Measurements from ENCODE around the gene MOB3A.

The MOB3A gene

GRCh38 chr19:2077833-2078619, 18.1 kb downstream of the MOB3A start:
- Histone ChIP-seq H3K9me3 (ENCODE audit: severe bottlenecking) (no peaks in the 10 kb centered on the region), H3K4me3 (ENCODE audit: low read depth, low read length) (no peak overlapping the region), H3K36me3 (peaks cover 28% of the 10 kb centered on the region), H3K27ac (no peak overlapping the region), H3K27me3 (ENCODE audit: insufficient read depth, low read depth, severe bottlenecking) (no peaks in the 10 kb centered on the region)
- no peak for DNase-seq
- no peak for TF ChIP-seq CTCF (IDR thresholded peaks at IDR 0.05; ENCODE audit: low read depth, low read length)

- H3K36me3 ChIP-seq, result peaks cover 33% of the 10 kb centered on the region
- no peak overlapping the region for H3K4me3 ChIP-seq (ENCODE audit: low read depth, low read length)
- no peak for DNase-seq
- no peak overlapping the region for H3K27ac ChIP-seq
- H3K27me3 ChIP-seq (ENCODE audit: insufficient read depth, low read depth, severe bottlenecking), result no peaks in the 10 kb centered on the region
- TF ChIP-seq CTCF (IDR thresholded peaks at IDR 0.05; ENCODE audit: low read depth, low read length), result no peak
- H3K9me3 ChIP-seq (ENCODE audit: severe bottlenecking), result no peaks in the 10 kb centered on the region
Measured at GRCh38 chr19:2077398-2077797, 18.7 kb downstream of the MOB3A start.

GRCh38 chr19:2076526-2076944, 19.6 kb downstream of the MOB3A start:
- H3K9me3 ChIP-seq (ENCODE audit: severe bottlenecking), result no peaks in the 10 kb centered on the region
- H3K36me3 ChIP-seq, result peaks cover 41% of the 10 kb centered on the region
- no peak for TF ChIP-seq CTCF (IDR thresholded peaks at IDR 0.05; ENCODE audit: low read depth, low read length)
- no peaks in the 10 kb centered on the region for H3K27me3 ChIP-seq (ENCODE audit: insufficient read depth, low read depth, severe bottlenecking)
- no peak overlapping the region for H3K27ac ChIP-seq
- H3K4me3 ChIP-seq (ENCODE audit: low read depth, low read length), result no peak overlapping the region
- DNase-seq, result no peak

- no peak for DNase-seq
- Histone ChIP-seq H3K4me3 (ENCODE audit: low read depth, low read length) (no peak overlapping the region), H3K9me3 (ENCODE audit: severe bottlenecking) (no peaks in the 10 kb centered on the region), H3K27ac (no peak overlapping the region), H3K36me3 (peaks cover 42% of the 10 kb centered on the region), H3K27me3 (ENCODE audit: insufficient read depth, low read depth, severe bottlenecking) (no peaks in the 10 kb centered on the region)
- TF ChIP-seq CTCF (IDR thresholded peaks at IDR 0.05; ENCODE audit: low read depth, low read length), result no peak
Measured at GRCh38 chr19:2072757-2073551, 23.2 kb downstream of the MOB3A start.

GRCh38 chr19:2070986-2071673, 25.0 kb downstream of the MOB3A start:
- TF ChIP-seq CTCF (IDR thresholded peaks at IDR 0.05; ENCODE audit: low read depth, low read length), result no peak
- H3K4me3 ChIP-seq (ENCODE audit: low read depth, low read length), result no peak overlapping the region
- H3K27me3 ChIP-seq (ENCODE audit: insufficient read depth, low read depth, severe bottlenecking), result no peaks in the 10 kb centered on the region
- H3K27ac ChIP-seq, result no peak overlapping the region
- no peaks in the 10 kb centered on the region for H3K9me3 ChIP-seq (ENCODE audit: severe bottlenecking)
- peaks cover 30% of the 10 kb centered on the region for H3K36me3 ChIP-seq
- DNase-seq, result no peak

Data from WERI-Rb-1 (cell line).